Osteoblast (primary cell): ENCODE measurements around the gene RAB3GAP2. TPM values are rescaled to one million over a fixed set of nuclear protein-coding genes. Genes with fewer than 3 reads are reported as not detected.

ENCODE experiments used
- DNase-seq: peaks from one replicate; pipeline ENCODE4 v3.0.0; 2011; ENCODE audit warnings: low spot score, mixed read lengths; ENCODE audit not compliant: insufficient read length; ENCODE audit errors: missing footprints
- H2AFZ ChIP-seq: 2 replicates; pipeline ENCODE4 v1.6.0; 2011; ENCODE audit warnings: mild to moderate bottlenecking, low read length
- H3K27ac ChIP-seq: 2 replicates; pipeline ENCODE4 v1.5.1; 2011; ENCODE audit warnings: mild to moderate bottlenecking, low read depth, low read length, moderate library complexity
- H3K27me3 ChIP-seq: 2 replicates; pipeline ENCODE4 v1.6.0; 2012; ENCODE audit warnings: mild to moderate bottlenecking, control low read depth, inconsistent platforms, low read length, moderate library complexity; ENCODE audit not compliant: insufficient read depth
- H3K36me3 ChIP-seq: 2 replicates; pipeline ENCODE4 v1.5.1; 2011; ENCODE audit warnings: mild to moderate bottlenecking, low read length, control low read depth, moderate library complexity; ENCODE audit not compliant: insufficient read depth
- H3K4me1 ChIP-seq: 2 replicates; pipeline ENCODE4 v1.5.1; 2011; ENCODE audit warnings: mild to moderate bottlenecking, low read length, control low read depth, moderate library complexity; ENCODE audit not compliant: insufficient read depth
- H3K4me2 ChIP-seq: 2 replicates; pipeline ENCODE4 v1.6.0; 2011; ENCODE audit warnings: mild to moderate bottlenecking, low read length; ENCODE audit not compliant: insufficient read depth
- H3K4me3 ChIP-seq: fragments of 200-600 bp; sonication (generic); 3 replicates; pipeline ENCODE4 v1.5.1; 2012; ENCODE audit warnings: mild to moderate bottlenecking, low read length, inconsistent platforms; ENCODE audit not compliant: insufficient read depth
- H3K79me2 ChIP-seq: 2 replicates; pipeline ENCODE4 v1.6.0; 2012; ENCODE audit warnings: mild to moderate bottlenecking, low read length, control low read depth, inconsistent platforms; ENCODE audit not compliant: insufficient read depth
- H3K9me3 ChIP-seq: 2 replicates; pipeline ENCODE4 v1.5.1; 2011; ENCODE audit warnings: low read depth, low read length, control low read depth
- H4K20me1 ChIP-seq: 2 replicates; pipeline ENCODE4 v1.6.0; 2012; ENCODE audit warnings: mild to moderate bottlenecking, low read length, control low read depth; ENCODE audit not compliant: insufficient read depth
- CTCF ChIP-seq: IDR thresholded peaks from 2 replicates; pipeline ENCODE4 v1.5.1; 2011; ENCODE audit warnings: mild to moderate bottlenecking, low read depth, low read length, moderate library complexity; ENCODE audit errors: extremely low read depth
- total RNA-seq: library from RNA; depleted of rRNA; stranded (reverse); fragments of >200 nt; gene quantifications from 2 replicates; pipeline ENCODE4 v1.2.3, GENCODE V29; 2012

The RAB3GAP2 gene
- total RNA-seq, 1 donor = 44.2 TPM

DNA sequence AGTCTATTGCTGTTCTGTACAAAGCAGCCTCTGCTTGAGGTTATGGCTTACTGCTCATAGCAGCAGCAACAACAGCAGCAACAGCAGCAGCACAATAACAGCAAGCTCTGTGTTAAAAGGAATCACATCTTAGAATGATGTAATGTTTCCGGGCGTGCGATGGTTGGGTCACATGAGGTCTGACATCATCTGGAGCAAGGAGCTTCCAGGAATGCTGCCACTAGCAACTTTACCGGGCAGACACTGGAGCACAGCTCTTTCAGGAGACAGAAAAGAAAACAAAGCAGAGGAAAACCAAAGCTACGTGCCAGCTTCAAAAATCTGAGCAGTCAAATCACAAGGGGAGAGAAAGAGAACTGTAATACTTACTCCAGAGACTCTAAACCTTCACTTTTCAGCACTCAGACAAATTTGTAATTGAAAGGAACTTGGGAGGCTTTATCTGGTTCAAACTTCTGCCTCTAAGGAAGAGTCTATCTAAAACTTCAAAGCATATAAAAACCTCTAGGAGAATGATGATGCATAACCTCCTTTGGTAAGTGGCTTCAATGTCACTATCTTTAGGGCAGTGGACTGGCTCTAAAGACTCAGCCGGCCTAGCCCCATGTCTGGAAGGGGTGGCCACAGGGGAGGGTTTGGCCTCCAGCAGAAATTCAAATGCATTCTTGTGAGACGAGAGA lies 28.3 kb upstream of the RAB3GAP2 start:
- peak overlapping the region; percentile 41 for H3K4me3 ChIP-seq
- H3K4me1 ChIP-seq = peaks cover 32% of the 10 kb centered on the region
- no peaks in the 10 kb centered on the region for H3K79me2 ChIP-seq
- no peaks in the 10 kb centered on the region for H3K36me3 ChIP-seq
- peak overlapping the region; percentile 76 for H2AFZ ChIP-seq
- TF ChIP-seq CTCF = no peak
- H3K27me3 ChIP-seq = no peaks in the 10 kb centered on the region
- peak overlapping the region; percentile 91 for H3K27ac ChIP-seq
- H3K4me2 ChIP-seq = peak overlapping the region; percentile 75
- DNase-seq = peak; percentile 75
- no peaks in the 10 kb centered on the region for H3K9me3 ChIP-seq
- H4K20me1 ChIP-seq = no peaks in the 10 kb centered on the region

GRCh38 chr1:220299337-220299736 lies 27.1 kb upstream of the RAB3GAP2 start:
- no peak overlapping the region for H2AFZ ChIP-seq
- no peaks in the 10 kb centered on the region for H4K20me1 ChIP-seq
- H3K4me1 ChIP-seq = peaks cover 39% of the 10 kb centered on the region
- no peaks in the 10 kb centered on the region for H3K9me3 ChIP-seq
- no peak overlapping the region for H3K4me2 ChIP-seq
- H3K36me3 ChIP-seq = no peaks in the 10 kb centered on the region
- H3K27ac ChIP-seq = no peak overlapping the region
- no peak for TF ChIP-seq CTCF
- DNase-seq = no peak
- no peaks in the 10 kb centered on the region for H3K27me3 ChIP-seq
- H3K79me2 ChIP-seq = no peaks in the 10 kb centered on the region
- no peak overlapping the region for H3K4me3 ChIP-seq

DNA sequence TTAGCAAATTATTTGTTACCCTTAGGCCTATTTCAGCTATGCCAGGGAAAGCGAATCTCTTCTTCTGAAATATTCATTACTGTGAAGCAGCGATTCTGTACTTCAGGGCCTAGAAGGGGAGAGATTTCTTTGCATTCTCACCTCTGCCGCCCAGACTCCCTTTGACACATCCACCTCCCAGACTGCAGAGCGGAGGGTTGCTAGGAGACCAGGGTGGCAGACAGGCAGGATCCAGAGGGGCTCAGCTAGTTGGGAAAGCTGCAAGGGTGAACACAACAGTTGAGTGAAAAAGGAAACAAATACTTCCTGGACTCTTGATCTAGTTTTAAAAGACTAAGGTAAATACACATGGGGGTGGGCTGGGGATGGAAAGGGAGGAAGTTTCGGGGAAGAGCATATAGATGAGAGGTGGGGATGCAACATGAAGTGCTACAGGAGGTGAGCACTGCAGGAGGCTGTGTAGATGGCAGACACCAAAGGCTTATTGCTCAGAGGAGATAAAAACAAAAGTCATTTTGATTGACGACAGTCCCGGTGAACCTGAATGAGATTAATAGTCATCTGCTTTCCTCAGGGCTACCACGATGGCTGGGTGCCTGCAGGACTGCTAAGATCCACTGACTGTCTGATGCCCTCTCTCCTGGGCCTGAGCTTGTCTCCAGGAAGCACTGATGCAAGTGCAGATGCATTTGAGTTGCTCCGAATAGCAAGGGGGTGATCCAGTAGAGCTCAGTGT lies 26.4 kb upstream of the RAB3GAP2 start:
- no peak for TF ChIP-seq CTCF
- no peak overlapping the region for H2AFZ ChIP-seq
- H3K4me1 ChIP-seq = peaks cover 40% of the 10 kb centered on the region

GRCh38 chr1:220296981-220297380 lies 24.7 kb upstream of the RAB3GAP2 start:
- DNase-seq = no peak

More for the DNA sequence above, 26.4 kb upstream of the RAB3GAP2 start:
- no peak overlapping the region for H3K4me2 ChIP-seq
- H3K27ac ChIP-seq = no peak overlapping the region
- H3K79me2 ChIP-seq = no peaks in the 10 kb centered on the region
- no peak for DNase-seq
- no peaks in the 10 kb centered on the region for H4K20me1 ChIP-seq
- H3K36me3 ChIP-seq = no peaks in the 10 kb centered on the region
- no peak overlapping the region for H3K4me3 ChIP-seq
- H3K9me3 ChIP-seq = no peaks in the 10 kb centered on the region
- H3K27me3 ChIP-seq = no peaks in the 10 kb centered on the region

More at GRCh38 chr1:220296981-220297380, 24.7 kb upstream of the RAB3GAP2 start:
- Histone ChIP-seq H3K9me3 (no peaks in the 10 kb centered on the region), H3K27me3 (no peaks in the 10 kb centered on the region), H3K4me3 (no peak overlapping the region), H4K20me1 (no peaks in the 10 kb centered on the region), H2AFZ (peak overlapping the region; percentile 20), H3K36me3 (no peaks in the 10 kb centered on the region), H3K4me2 (no peak overlapping the region), H3K79me2 (no peaks in the 10 kb centered on the region), H3K4me1 (peaks cover 40% of the 10 kb centered on the region), H3K27ac (no peak overlapping the region)
- TF ChIP-seq CTCF = no peak
